Smooth muscle cell of the brain vasculature (primary cell): Measurements from ENCODE around the gene VENTX.

Experiments
- DNase-seq: peaks from one replicate; pipeline ENCODE4 v3.0.0-alpha.2; 2012; ENCODE audit warnings: low read depth, low spot score

VENTX gene

GRCh38 chr10:133201948-133202725, 35.5 kb upstream of the VENTX start:
- DNase-seq: no peak

GRCh38 chr10:133202778-133203651, 34.6 kb upstream of the VENTX start:
- no peak for DNase-seq

DNA sequence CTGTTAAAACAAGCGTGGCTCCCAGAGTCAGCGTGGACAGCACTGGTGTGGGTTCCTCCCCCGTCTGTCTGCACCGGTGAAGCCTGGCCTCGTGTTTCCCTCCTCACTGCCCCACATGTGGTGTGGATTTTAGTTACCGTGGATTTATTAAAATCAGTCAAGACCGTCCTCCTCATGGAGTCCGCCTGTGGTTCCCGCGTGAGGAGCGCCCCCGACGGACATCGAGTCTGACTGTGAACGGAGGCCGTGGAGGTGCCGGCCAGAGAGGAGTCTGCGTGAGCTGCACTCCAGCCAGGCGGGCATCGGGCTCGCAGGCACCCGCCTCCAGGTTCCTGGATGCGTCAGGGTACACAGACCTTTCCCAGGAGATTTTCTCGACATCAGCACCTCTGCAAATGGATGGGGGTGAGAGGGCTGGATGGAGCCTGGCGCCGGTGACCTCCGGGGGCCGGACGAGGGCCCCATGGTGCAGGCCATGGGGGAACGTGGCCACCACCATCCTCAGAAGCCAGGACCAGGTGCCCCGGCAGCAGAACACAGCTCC, 33.9 kb upstream of the VENTX start:
- no peak for DNase-seq

DNA sequence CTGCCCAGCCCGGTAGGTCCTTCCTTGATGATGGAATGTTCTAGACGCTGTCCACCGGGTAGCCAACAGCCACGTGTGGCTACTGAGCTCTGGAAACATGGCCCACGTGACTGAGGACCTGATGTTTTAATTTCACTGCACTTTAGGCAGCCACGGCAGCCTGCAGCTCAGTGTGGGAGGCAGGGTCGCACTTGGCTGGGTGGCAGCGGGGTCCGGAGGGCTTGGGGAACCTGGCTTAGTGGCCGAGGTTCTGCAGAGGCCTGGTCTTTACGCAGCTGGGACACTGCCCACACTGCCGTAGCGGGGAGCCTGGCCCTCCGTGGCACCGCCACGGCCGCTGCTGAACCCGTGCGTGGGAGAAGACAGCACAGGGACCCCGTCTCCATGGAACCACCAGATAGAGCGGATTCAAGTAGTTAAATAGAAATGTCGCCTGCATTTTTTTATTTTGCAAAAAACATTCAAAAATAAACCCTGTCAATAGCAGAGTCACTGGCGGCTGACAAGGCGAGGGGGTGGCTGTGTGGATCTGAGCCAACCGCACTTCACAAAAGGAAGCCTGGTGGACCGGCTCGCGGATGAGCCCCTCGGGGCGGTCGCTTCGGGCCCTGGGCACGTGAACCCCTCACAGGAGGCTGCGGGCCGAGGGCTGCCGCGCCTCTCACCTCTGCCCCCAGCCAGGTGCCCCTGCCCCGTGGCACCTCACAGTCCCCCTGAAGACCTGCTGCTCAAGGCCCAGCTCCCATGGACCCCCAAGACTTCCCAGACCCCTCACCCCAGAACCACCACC, 33.2 kb upstream of the VENTX start:
- DNase-seq: no peak

DNA sequence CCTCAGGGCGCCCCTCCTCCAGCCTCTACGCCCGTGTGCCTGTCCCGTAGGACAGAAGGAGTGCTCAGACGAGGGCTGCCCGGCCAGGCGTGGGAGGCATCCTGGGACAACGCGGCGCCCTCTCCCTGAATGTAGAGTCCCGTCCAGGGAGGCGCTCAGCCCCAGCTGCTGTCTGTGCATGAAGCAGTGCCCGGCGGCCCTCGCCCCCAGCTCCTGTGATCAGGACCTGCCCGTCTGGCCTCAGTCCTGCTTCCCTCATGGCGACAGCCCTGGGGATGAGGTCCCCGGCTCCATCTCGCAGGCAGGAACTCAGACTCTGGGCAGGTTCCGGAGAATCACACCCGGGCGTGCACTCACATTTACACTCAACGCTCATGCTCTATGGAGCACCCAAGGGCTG, 32.5 kb upstream of the VENTX start:
- DNase-seq: no peak

- no peak for DNase-seq
Observed at GRCh38 chr10:133206356-133207040, 31.2 kb upstream of the VENTX start.

DNA sequence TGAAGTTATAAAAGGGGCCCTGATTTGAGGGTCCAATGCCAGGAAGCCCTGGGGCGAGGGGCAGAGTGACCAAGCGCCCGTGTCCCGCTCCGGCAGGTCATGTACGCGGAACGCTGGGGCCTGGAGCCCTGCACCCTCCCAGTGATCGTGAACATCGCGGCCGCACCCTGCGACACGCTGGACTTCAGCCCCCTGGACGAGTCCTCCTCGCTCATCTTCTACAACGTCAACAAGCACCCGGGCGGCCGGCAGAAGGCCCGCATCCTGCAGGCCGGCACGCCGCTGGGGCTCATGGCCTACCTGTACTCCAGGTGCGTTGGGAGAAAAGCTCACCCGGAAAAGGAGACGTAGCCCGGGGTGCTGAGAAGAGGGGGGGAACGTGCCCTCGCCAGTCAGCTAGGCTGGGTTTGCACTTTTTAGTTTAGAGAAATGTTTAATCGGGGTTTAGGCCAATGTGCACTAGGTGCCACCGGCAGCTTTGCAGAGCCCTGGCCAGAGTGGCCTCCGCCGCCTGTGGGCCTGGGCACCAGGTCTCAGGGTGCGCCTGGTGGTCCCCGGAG, 30.5 kb upstream of the VENTX start:
- no peak for DNase-seq

DNA sequence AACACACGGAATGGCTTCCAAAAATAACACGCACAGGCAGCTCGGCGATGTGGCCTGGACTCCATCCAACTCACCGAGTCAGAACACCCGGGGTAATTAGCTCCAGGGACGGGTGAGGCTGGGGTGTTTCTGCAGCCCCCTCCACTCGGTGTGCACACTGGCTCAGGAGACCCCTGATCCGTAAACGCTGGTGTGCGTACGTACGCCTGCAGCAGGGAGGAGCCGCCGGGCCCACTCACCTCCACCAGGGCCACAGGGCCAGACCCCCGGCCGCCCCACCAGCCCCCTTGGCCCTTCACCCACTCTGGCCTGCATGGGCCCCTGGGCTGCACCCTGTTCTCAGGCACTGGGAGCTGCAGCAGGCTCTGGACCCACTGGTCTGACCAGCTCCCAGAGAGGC, 30.0 kb upstream of the VENTX start:
- no peak for DNase-seq

- DNase-seq: no peak
Observed at GRCh38 chr10:133208466-133208865, 29.2 kb upstream of the VENTX start.

DNA sequence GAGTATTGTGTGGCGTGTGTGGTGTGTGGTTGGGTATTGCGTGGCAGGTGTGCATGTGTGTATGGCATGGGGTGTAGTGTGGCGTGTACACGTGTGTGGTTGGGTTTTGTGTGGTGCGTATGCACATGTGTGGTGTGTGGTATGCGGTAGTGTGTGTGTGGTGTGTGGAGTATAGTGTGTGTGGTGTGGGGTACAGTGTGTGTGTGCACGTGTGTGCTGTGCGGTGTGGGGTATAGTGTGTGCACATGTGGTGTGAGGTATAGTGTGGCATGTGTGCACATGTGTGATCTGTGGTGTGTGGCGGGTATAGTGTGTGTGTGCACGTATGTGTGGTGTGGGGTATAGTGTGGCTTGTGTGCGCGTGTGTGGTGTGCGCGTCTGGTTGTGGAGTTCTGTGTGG, 28.5 kb upstream of the VENTX start:
- no peak for DNase-seq

- DNase-seq: no peak
Observed at GRCh38 chr10:133209641-133210040, 28.0 kb upstream of the VENTX start.

- DNase-seq: no peak
Observed at GRCh38 chr10:133210398-133211140, 27.1 kb upstream of the VENTX start.

GRCh38 chr10:133211141-133211830, 26.4 kb upstream of the VENTX start:
- DNase-seq: no peak

GRCh38 chr10:133211959-133212852, 25.4 kb upstream of the VENTX start:
- no peak for DNase-seq

- DNase-seq: no peak
Observed at GRCh38 chr10:133212853-133213494, 24.7 kb upstream of the VENTX start.

DNA sequence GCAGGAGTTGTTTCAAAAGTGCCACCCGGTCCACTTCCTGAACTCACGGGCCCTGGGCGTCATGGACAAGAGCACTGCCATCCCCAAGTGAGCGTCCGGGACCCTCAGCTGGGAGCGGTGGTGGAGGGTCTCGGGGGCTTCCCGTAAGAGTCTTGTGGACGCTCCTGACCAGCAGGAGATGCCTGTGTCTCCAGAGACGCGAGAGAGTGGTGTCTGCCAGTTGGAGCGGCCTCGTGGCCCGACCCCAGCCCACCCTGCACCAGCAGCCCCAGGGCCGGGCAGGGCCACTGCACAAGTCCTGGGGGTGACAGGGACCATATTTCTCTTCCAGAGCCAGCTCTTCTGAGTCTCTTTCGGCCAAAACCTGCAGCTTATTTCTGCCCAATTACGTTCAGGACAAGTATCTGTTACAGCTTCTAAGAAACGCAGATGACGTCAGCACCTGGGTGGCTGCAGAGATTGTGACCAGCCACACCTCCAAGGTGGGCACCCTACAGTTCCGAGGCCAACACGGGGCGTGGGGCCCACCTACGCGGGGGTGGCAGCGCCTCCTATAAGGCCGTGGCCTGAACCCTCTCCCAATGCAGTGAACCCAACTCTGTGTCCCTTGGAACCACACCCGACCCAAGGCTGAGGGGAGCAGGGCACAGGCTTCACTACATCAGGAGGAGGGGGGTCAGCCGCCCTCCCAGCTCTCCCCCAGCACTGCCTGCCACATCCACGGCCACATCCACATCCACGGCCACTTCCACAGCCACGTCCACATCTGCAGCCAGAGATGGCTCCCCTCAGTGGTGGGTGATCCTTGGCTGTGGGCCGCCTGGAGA, 23.8 kb upstream of the VENTX start:
- no peak for DNase-seq
